ENCODE measurements around the gene USP37. TPM values are rescaled to one million over a fixed set of nuclear protein-coding genes. Genes with fewer than 3 reads are reported as not detected.

USP37 gene
- total and polyA plus RNA-seq, 5 donors from 2014 or later: 9.9 to 30.7 (median 11.9) TPM

GRCh38 chr2:218485986-218486667, 82.0 kb downstream of the USP37 start:
- Histone ChIP-seq H3K9me3 (ENCODE audit: control insufficient read depth in 2 of 2, low read length in 2 of 2) (no peaks in the 10 kb centered on the region), H3K27ac (ENCODE audit: insufficient read depth, low read length, poor library complexity, severe bottlenecking) (no peak overlapping the region), H3K27me3 (ENCODE audit: control insufficient read depth, insufficient read depth, low read length) (no peaks in the 10 kb centered on the region), H3K36me3 (ENCODE audit: control insufficient read depth, insufficient read depth, low read length) (peaks cover 54% of the 10 kb centered on the region), H3K4me1 (ENCODE audit: control insufficient read depth, insufficient read depth, low read length, poor library complexity, severe bottlenecking) (peaks cover 4% of the 10 kb centered on the region), H3K4me3 (ENCODE audit: low read depth, low read length) (no peak overlapping the region)
- Mint-ChIP-seq H3K36me3 (peaks cover 37% of the 10 kb centered on the region), H3K9me3 (no peaks in the 10 kb centered on the region), H3K27me3 (no peaks in the 10 kb centered on the region), H3K4me3 (no peak overlapping the region), H3K4me1 (peaks cover 10 to 15% (median 13%) of the 10 kb centered on the region in 4 donors), H3K27ac (peak overlapping the region in 2 of 3 donors; percentile 15 to 44)
- ATAC-seq (ENCODE audit: low read depth in 2 of 2) (no peak), DNase-seq (no peak)

- H3K4me3 Mint-ChIP-seq: no peak overlapping the region
Measured at GRCh38 chr2:218482651-218483050, 85.5 kb downstream of the USP37 start.

DNA sequence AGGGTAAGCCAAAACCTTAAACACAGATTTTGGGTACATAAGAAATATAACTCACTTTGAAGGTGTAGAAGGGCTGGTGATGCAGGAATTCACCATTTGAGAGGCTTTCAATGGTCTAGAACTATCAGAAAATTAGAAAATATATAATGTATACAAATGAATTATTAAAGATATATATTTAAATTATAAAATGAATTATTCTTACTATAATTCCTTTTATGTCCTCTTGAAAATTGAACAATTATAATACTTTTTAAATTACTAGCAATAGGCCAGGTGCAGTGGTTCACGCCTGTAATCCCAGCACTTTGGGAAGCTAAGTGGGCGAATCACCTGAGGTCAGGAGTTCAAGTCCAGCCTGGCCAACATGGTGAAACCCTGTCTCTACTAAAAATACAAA, 88.6 kb downstream of the USP37 start:
- Mint-ChIP-seq H3K27me3 (no peaks in the 10 kb centered on the region), H3K27ac (peak overlapping the region in 1 of 3 donors; percentile 25), H3K36me3 (peaks cover 26% of the 10 kb centered on the region), H3K4me1 (peaks cover 5 to 15% (median 11%) of the 10 kb centered on the region in 4 donors), H3K9me3 (no peaks in the 10 kb centered on the region), H3K4me3 (no peak overlapping the region)
- Histone ChIP-seq H3K9me3 (ENCODE audit: control insufficient read depth in 2 of 2, low read length in 2 of 2) (no peaks in the 10 kb centered on the region), H3K4me3 (ENCODE audit: low read depth, low read length) (no peak overlapping the region), H3K27ac (ENCODE audit: insufficient read depth, low read length, poor library complexity, severe bottlenecking) (no peak overlapping the region), H3K27me3 (ENCODE audit: control insufficient read depth, insufficient read depth, low read length) (no peaks in the 10 kb centered on the region), H3K36me3 (ENCODE audit: control insufficient read depth, insufficient read depth, low read length) (peaks cover 56% of the 10 kb centered on the region), H3K4me1 (ENCODE audit: control insufficient read depth, insufficient read depth, low read length, poor library complexity, severe bottlenecking) (peaks cover 4% of the 10 kb centered on the region)
- DNase-seq (no peak), ATAC-seq (ENCODE audit: low read depth in 2 of 2) (no peak)

More at GRCh38 chr2:218482651-218483050, 85.5 kb downstream of the USP37 start:
- no peak for ATAC-seq (ENCODE audit: low read depth in 2 of 2)
- H3K4me1 Mint-ChIP-seq: peaks cover 10 to 15% (median 13%) of the 10 kb centered on the region in 4 donors
- no peaks in the 10 kb centered on the region for H3K9me3 ChIP-seq (ENCODE audit: control insufficient read depth in 2 of 2, low read length in 2 of 2)
- H3K27ac Mint-ChIP-seq: peak overlapping the region in 2 of 3 donors; percentile 64 to 66
- no peaks in the 10 kb centered on the region for H3K27me3 Mint-ChIP-seq
- peaks cover 35% of the 10 kb centered on the region for H3K36me3 Mint-ChIP-seq
- H3K4me3 ChIP-seq (ENCODE audit: low read depth, low read length): no peak overlapping the region
- peaks cover 4% of the 10 kb centered on the region for H3K4me1 ChIP-seq (ENCODE audit: control insufficient read depth, insufficient read depth, low read length, poor library complexity, severe bottlenecking)
- H3K9me3 Mint-ChIP-seq: no peaks in the 10 kb centered on the region
- H3K27me3 ChIP-seq (ENCODE audit: control insufficient read depth, insufficient read depth, low read length): no peaks in the 10 kb centered on the region
- DNase-seq: no peak
- peaks cover 55% of the 10 kb centered on the region for H3K36me3 ChIP-seq (ENCODE audit: control insufficient read depth, insufficient read depth, low read length)
- no peak overlapping the region for H3K27ac ChIP-seq (ENCODE audit: insufficient read depth, low read length, poor library complexity, severe bottlenecking)

DNA sequence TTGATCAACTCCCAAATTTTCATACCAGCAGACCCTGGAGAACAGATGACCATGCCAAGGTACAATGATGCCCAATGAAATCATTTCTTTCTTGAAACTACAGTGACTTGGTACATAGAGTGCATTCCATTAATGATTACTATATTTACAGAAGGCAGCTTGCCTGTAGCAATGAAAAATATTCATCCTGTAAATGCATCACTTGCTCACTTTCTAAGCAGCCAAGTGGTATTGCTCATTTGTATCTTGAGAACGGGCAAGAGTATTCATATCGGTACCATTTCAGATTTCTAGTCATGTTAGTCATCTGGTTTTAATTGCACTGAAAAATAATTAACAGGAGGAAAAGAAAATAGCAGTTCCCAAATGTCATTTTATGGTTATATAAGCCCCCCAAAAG, 89.6 kb downstream of the USP37 start:
- H3K4me1 ChIP-seq (ENCODE audit: control insufficient read depth, insufficient read depth, low read length, poor library complexity, severe bottlenecking): peaks cover 4% of the 10 kb centered on the region
- Mint-ChIP-seq H3K36me3 (peaks cover 30% of the 10 kb centered on the region), H3K27ac (no peak overlapping the region), H3K4me3 (no peak overlapping the region), H3K4me1 (peaks cover 5 to 11% (median 9%) of the 10 kb centered on the region in 4 donors), H3K27me3 (no peaks in the 10 kb centered on the region), H3K9me3 (no peaks in the 10 kb centered on the region)
- H3K27me3 ChIP-seq (ENCODE audit: control insufficient read depth, insufficient read depth, low read length): no peaks in the 10 kb centered on the region
- H3K9me3 ChIP-seq (ENCODE audit: control insufficient read depth in 2 of 2, low read length in 2 of 2): no peaks in the 10 kb centered on the region
- no peak overlapping the region for H3K4me3 ChIP-seq (ENCODE audit: low read depth, low read length)
- ATAC-seq (ENCODE audit: low read depth in 2 of 2): no peak
- peaks cover 65% of the 10 kb centered on the region for H3K36me3 ChIP-seq (ENCODE audit: control insufficient read depth, insufficient read depth, low read length)
- no peak overlapping the region for H3K27ac ChIP-seq (ENCODE audit: insufficient read depth, low read length, poor library complexity, severe bottlenecking)
- no peak for DNase-seq

- no peaks in the 10 kb centered on the region for H3K4me1 ChIP-seq (ENCODE audit: control insufficient read depth, insufficient read depth, low read length, poor library complexity, severe bottlenecking)
- H3K9me3 ChIP-seq (ENCODE audit: control insufficient read depth in 2 of 2, low read length in 2 of 2): no peaks in the 10 kb centered on the region
- no peak overlapping the region for H3K27ac ChIP-seq (ENCODE audit: insufficient read depth, low read length, poor library complexity, severe bottlenecking)
- ATAC-seq (ENCODE audit: low read depth in 2 of 2) (no peak), DNase-seq (no peak)
- Mint-ChIP-seq H3K27ac (no peak overlapping the region), H3K4me1 (peaks cover 0 to 3% (median 1%) of the 10 kb centered on the region in 4 donors), H3K9me3 (no peaks in the 10 kb centered on the region), H3K36me3 (peaks cover 38% of the 10 kb centered on the region), H3K4me3 (no peak overlapping the region), H3K27me3 (no peaks in the 10 kb centered on the region)
- H3K27me3 ChIP-seq (ENCODE audit: control insufficient read depth, insufficient read depth, low read length): no peaks in the 10 kb centered on the region
- H3K36me3 ChIP-seq (ENCODE audit: control insufficient read depth, insufficient read depth, low read length): peaks cover 72% of the 10 kb centered on the region
- H3K4me3 ChIP-seq (ENCODE audit: low read depth, low read length): no peak overlapping the region
Measured at GRCh38 chr2:218477247-218477646, 90.9 kb downstream of the USP37 start.

GRCh38 chr2:218476676-218477075, 91.5 kb downstream of the USP37 start:
- H3K36me3 ChIP-seq (ENCODE audit: control insufficient read depth, insufficient read depth, low read length): peaks cover 71% of the 10 kb centered on the region
- no peaks in the 10 kb centered on the region for H3K27me3 ChIP-seq (ENCODE audit: control insufficient read depth, insufficient read depth, low read length)
- peaks cover 38% of the 10 kb centered on the region for H3K36me3 Mint-ChIP-seq
- no peak overlapping the region for H3K27ac ChIP-seq (ENCODE audit: insufficient read depth, low read length, poor library complexity, severe bottlenecking)
- H3K27me3 Mint-ChIP-seq: no peaks in the 10 kb centered on the region
- H3K9me3 ChIP-seq (ENCODE audit: control insufficient read depth in 2 of 2, low read length in 2 of 2): no peaks in the 10 kb centered on the region
- peaks cover 0 to 6% (median 1%) of the 10 kb centered on the region in 4 donors for H3K4me1 Mint-ChIP-seq
- no peaks in the 10 kb centered on the region for H3K9me3 Mint-ChIP-seq
- no peak for DNase-seq
- no peaks in the 10 kb centered on the region for H3K4me1 ChIP-seq (ENCODE audit: control insufficient read depth, insufficient read depth, low read length, poor library complexity, severe bottlenecking)
- H3K4me3 ChIP-seq (ENCODE audit: low read depth, low read length): no peak overlapping the region
- ATAC-seq (ENCODE audit: low read depth in 2 of 2): no peak
- H3K27ac Mint-ChIP-seq: no peak overlapping the region
- H3K4me3 Mint-ChIP-seq: no peak overlapping the region

DNA sequence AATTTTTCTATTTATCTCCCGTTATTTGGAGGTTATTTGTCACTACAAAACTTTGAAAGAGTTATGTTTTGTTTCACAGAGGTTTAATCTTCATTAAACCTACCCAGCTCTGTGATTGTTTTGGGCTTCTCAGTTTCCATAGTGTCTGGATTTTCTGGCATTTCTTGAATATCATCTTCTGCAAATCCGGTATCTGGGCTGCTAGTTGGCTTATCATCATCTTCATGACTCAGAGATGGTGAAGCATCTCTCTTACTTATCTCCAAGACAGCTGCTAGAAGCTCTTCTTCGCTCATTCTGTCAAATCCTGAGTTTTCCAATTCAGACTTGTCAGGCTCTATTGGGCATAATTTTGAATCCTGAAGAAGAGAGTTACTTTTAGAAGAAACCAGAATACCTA, 93.6 kb downstream of the USP37 start:
- H3K36me3 Mint-ChIP-seq: peaks cover 45% of the 10 kb centered on the region

DNA sequence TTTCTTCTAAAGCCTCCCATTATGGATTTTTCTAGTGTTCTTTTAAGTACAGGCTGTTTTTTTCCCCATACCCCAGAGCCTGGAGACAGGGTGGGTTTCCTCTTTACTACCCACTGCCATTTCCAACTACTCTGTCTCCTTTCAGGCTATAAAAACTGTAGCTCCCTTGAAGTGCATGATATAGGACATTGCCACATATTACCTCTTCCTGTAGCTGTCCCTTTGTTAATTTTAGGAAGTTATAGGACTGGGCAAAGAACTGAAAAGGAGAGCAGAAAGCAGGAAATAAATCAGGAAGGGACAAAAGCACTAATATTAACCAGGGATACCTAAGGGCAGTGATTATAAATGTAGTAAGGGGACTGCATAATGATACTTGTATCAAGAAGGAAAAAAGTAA, 95.2 kb downstream of the USP37 start:
- Histone ChIP-seq H3K27ac (ENCODE audit: insufficient read depth, low read length, poor library complexity, severe bottlenecking) (no peak overlapping the region), H3K36me3 (ENCODE audit: control insufficient read depth, insufficient read depth, low read length) (peaks cover 44% of the 10 kb centered on the region), H3K27me3 (ENCODE audit: control insufficient read depth, insufficient read depth, low read length) (no peaks in the 10 kb centered on the region), H3K4me3 (ENCODE audit: low read depth, low read length) (no peak overlapping the region), H3K4me1 (ENCODE audit: control insufficient read depth, insufficient read depth, low read length, poor library complexity, severe bottlenecking) (no peaks in the 10 kb centered on the region), H3K9me3 (ENCODE audit: control insufficient read depth in 2 of 2, low read length in 2 of 2) (no peaks in the 10 kb centered on the region)
- no peaks in the 10 kb centered on the region for H3K27me3 Mint-ChIP-seq
- DNase-seq (no peak), ATAC-seq (ENCODE audit: low read depth in 2 of 2) (no peak)
- H3K4me3 Mint-ChIP-seq: peak overlapping the region in 1 of 4 donors; percentile 52
- peak overlapping the region in 2 of 3 donors; percentile 5 to 8 for H3K27ac Mint-ChIP-seq
- peaks cover 33% of the 10 kb centered on the region for H3K36me3 Mint-ChIP-seq
- H3K9me3 Mint-ChIP-seq: no peaks in the 10 kb centered on the region
- peaks cover 0 to 6% (median 2%) of the 10 kb centered on the region in 4 donors for H3K4me1 Mint-ChIP-seq

More for the DNA sequence above, 93.6 kb downstream of the USP37 start:
- Mint-ChIP-seq H3K4me3 (no peak overlapping the region), H3K27ac (peak overlapping the region in 1 of 3 donors; percentile 25), H3K27me3 (no peaks in the 10 kb centered on the region), H3K4me1 (peaks cover 0 to 8% (median 3%) of the 10 kb centered on the region in 4 donors), H3K9me3 (no peaks in the 10 kb centered on the region)
- no peak overlapping the region for H3K27ac ChIP-seq (ENCODE audit: insufficient read depth, low read length, poor library complexity, severe bottlenecking)
- H3K4me3 ChIP-seq (ENCODE audit: low read depth, low read length): no peak overlapping the region
- ATAC-seq (ENCODE audit: low read depth in 2 of 2) (no peak), DNase-seq (no peak)
- H3K9me3 ChIP-seq (ENCODE audit: control insufficient read depth in 2 of 2, low read length in 2 of 2): no peaks in the 10 kb centered on the region
- H3K4me1 ChIP-seq (ENCODE audit: control insufficient read depth, insufficient read depth, low read length, poor library complexity, severe bottlenecking): no peaks in the 10 kb centered on the region
- peaks cover 56% of the 10 kb centered on the region for H3K36me3 ChIP-seq (ENCODE audit: control insufficient read depth, insufficient read depth, low read length)
- no peaks in the 10 kb centered on the region for H3K27me3 ChIP-seq (ENCODE audit: control insufficient read depth, insufficient read depth, low read length)
